GM19099 (cell line): ENCODE data around the gene KLHL29.

Source experiments
- POLR2A ChIP-seq: IDR thresholded peaks from 3 replicates; pipeline ENCODE4 v1.6.1; 2011; ENCODE audit warnings: low read depth; ENCODE audit not compliant: insufficient read length; ENCODE audit errors: extremely low read depth

Gene KLHL29

DNA sequence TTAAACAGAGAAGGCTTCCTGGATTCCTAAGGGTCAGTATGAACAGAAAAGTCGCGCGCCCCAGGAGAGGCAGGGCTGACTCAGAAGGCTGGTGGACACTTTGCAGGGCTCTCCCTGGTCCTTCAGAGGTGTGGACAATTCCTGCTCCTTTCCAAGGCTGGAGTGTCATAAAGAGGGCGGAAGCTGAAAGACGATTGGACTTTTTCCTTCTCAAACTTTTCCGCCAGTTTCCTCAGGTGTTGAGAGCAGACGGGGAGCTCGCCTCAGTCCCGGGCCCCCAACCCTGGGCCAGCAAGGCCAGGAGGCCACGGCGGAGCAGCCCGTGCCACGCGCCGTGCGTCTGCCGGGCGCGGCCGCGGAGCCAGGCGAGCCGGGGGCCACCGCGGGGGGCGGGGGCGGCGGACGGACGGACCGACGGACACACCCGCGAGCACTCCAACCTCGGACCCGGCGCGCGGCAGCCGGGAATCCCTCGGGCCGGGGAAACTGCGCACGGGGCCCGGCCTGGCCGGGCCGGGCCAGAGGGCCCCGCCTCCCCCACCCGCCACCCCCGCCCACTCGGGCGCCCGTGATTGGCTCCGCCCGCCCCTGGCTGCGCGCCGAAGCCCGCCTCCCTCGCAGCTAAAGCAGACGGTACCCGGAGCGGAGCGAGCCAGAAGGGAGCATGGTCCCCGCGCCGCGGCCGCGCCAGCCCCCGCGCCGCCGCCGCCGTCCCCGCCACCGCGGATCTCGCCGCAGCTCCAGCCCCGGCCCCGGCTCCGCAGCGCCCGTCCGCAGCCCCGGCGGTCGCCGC is at the start of gene KLHL29:
Gene KLHL29 (plus strand): TSS at position 629 of the 793 bp plus-strand sequence. CDS start 177,018 bp downstream, outside the sequence.
- peak; percentile 50 for TF ChIP-seq POLR2A

GRCh38 chr2:23335550-23335949 is 49.4 kb upstream of the KLHL29 start:
- TF ChIP-seq POLR2A = no peak

DNA sequence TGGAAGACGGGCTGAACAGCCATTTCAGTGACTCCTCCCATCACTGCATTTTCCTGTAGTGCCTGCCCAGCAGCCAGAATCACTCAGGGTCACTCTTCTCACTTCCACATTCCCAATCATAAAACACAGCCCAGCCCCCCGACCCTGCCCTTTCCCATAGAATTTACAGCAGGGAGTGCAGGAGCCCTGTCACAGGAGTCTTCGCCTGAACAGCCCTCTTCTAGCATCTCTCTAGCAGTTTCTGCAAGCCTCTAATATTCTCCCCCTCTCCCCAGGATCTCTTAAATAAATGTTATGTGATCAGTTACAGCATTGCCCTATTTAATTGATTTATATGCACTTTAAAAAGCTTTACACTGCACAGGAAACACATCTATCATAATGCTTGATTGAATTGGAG is 42.9 kb upstream of the KLHL29 start:
- TF ChIP-seq POLR2A = no peak

- no peak for TF ChIP-seq POLR2A
Observed at GRCh38 chr2:23346029-23346428, 39.0 kb upstream of the KLHL29 start.

DNA sequence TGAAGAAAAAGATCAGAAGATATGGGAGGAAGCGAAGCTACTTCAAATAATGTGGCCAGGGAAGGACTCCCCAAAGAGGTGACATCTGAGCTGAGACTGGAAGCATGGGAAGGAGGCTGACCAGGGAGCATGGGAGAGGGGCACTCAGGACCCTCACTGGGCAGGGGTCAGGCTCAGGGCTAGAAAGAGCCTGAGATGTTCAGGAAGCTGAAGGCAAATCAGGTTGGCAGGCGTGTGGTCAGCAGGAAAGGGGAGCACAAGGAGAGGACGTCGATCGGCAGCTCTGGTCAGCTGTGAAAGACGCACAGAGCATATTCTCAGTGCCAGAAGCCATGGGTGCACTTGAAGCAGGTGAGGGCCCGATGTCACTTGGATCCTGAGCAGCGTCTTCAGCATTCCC is 38.2 kb upstream of the KLHL29 start:
- TF ChIP-seq POLR2A = no peak

DNA sequence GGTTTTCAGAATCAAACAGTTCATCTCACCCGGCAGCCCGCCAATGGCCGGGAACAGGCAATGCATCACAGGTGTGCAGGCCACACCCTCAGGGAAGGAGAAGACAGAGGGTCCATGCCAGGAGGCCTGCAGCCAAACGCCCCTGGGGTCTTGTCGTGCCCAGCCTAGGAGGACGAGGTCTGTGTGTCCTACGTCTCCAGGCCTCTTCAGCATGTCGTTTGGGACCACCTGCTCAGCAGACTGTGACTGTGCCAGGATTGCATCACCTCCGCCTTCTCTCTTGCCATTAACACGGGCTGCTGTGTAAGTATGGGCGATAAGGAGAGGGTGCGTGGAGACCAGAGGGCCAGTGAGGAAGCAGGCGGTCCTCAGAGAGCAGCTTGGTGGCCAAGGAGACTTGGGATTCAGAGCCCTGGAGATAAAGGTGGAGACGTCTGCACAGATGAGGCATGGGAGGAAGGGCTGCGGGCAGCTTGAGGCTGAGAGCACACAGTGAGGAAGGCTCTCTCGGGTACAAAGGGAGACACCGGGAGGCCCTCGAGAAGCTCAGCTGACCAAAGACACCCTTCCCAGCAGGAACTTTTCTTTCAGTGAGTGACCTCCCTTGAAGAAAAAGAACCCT is 37.4 kb upstream of the KLHL29 start:
- TF ChIP-seq POLR2A = no peak

DNA sequence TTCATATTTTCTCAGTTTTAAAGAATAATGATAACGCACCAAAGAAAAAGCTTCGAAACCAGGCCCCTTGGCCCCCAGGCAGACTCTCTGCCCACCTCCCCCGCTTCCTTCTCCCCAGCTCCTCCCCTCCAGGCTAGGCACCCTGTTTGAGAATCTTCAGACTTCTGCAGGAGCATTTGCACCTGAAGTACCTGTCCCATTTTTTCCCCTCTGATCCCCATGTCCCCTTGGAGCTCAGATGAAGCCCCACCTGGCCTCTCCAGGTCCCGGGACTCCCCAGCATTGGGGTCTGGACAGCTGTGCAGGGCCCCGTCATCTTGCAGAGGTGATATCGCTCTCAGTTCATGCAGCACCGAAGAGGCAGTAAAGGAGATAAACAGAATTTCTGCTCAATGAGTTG is 35.5 kb upstream of the KLHL29 start:
- TF ChIP-seq POLR2A = no peak

GRCh38 chr2:23350041-23350791 is 34.8 kb upstream of the KLHL29 start:
- TF ChIP-seq POLR2A = no peak

- no peak for TF ChIP-seq POLR2A
Observed at GRCh38 chr2:23350792-23351355, 34.1 kb upstream of the KLHL29 start.

GRCh38 chr2:23351388-23352141 is 33.4 kb upstream of the KLHL29 start:
- TF ChIP-seq POLR2A = no peak

DNA sequence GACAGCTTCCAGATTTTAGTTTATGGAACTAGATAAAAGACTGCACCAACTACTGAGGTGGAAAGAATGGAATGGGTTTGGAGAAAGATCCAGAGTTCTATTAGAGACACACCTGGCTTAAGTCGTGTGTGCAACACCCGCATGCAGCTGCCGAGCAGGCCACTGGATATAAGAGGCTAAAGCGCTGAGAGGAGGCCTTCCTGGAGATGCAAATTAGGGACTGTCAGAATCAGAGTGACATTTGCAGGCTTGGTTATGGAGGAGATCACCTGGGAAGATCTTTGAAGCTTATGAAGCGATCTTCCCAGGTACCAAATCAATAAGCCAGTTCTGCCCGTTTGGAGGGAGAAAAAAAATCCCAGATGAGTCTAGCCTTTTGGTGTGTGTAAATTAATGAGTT is 30.4 kb upstream of the KLHL29 start:
- no peak for TF ChIP-seq POLR2A

DNA sequence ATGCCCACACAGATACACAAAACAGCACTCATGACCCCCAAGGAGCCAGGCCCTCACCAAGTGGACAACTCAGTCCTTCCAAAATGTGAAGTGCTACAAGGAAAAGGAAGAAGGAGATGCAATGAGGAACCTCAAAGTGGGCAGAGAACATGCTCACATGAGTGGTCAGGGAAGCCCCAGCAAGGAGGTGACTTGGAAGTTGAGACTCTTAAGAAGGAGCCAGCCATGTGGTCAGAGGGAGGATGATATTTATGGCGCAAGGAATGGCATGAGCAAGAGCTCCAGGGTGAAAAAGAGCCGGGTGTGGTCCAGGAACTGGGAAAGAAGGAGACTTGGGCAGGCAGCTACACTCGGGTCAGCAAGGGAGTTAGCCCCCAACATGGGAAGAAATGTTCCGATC is 30.0 kb upstream of the KLHL29 start:
- no peak for TF ChIP-seq POLR2A

DNA sequence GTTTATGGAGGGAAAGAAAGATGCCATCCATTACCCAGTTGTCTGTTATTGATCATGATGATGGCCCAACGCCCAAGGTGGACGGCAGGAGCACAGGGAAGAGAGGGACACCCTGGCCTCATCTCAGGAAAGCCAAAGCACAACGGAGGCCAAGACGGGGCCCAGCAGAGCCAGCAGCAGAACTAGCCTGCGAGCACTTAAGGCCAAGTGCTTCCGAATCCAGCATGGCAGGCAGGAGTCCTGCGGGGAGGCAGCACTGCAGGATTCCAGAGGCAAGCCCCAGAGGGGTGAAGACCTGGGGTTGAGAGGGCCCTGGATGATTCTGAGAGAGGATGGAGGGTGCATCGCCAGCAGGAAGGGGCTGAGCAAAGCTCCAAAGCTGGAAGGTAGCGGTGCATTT is 28.3 kb upstream of the KLHL29 start:
- TF ChIP-seq POLR2A = no peak

- no peak for TF ChIP-seq POLR2A
Observed at GRCh38 chr2:23359631-23360567, 25.1 kb upstream of the KLHL29 start.
